Right lobe of liver (tissue), 4 donors: Measurements from ENCODE around the gene BCL2L1.

ENCODE experiments used
- POLR2A ChIP-seq: fragments of 450-650 bp; IDR thresholded peaks from one replicate; pipeline ENCODE4 v1.6.1; 2017; ENCODE audit warnings: antibody characterized with exemption, mild to moderate bottlenecking
- TF ChIP-seq, protein P1 (sequence below), 4 donors: fragments of 200-600 bp in 3 of 4; fragments of 450-650 bp in 1 of 4; IDR thresholded peaks; one replicate each; pipeline versions ENCODE4 v1.5.1 to v1.8.0; 2016 to 2022; ENCODE audit warnings: antibody characterized with exemption in 4 of 4, mild to moderate bottlenecking in 2 of 4
- donor health status: DM: no; HTN: no; CAD: no.
- donor health status: DM: no; HTN: no; CAD: no.
- donor health status: DM: no; HTN: yes; CAD: no.

DNA sequence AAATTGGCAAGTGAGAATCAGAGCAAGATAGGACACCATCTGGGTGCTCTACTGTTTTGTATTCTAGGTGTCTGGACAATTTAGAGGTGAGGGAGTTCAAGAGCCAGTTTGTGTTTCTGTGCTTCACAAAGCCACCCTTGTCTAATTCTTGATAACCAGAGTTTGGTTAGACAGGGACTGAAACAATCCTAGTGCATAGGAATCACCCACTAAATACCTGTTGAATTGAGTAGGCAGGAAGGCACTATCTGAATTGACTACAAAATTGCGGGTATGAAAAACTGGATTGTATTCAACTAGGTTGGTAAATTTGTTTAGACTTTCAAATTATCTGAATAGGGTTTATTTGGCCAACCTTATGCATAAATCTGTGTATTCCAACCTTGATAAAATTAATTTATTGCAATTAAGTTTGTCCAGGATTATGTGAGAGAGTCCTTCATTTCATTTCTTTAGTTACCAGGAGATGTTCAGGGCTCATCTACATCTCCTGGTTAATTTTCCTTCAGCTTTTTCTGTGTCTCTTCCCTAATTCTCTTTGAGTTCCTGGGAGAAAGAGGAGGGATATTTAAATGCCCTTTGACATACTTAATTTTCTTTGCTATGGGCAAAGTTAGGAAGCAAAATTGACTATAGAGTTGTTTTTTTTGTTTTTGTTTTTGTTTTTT lies 18.1 kb upstream of the BCL2L1 start:
- TF ChIP-seq, protein P1, sequence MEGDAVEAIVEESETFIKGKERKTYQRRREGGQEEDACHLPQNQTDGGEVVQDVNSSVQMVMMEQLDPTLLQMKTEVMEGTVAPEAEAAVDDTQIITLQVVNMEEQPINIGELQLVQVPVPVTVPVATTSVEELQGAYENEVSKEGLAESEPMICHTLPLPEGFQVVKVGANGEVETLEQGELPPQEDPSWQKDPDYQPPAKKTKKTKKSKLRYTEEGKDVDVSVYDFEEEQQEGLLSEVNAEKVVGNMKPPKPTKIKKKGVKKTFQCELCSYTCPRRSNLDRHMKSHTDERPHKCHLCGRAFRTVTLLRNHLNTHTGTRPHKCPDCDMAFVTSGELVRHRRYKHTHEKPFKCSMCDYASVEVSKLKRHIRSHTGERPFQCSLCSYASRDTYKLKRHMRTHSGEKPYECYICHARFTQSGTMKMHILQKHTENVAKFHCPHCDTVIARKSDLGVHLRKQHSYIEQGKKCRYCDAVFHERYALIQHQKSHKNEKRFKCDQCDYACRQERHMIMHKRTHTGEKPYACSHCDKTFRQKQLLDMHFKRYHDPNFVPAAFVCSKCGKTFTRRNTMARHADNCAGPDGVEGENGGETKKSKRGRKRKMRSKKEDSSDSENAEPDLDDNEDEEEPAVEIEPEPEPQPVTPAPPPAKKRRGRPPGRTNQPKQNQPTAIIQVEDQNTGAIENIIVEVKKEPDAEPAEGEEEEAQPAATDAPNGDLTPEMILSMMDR (IDR thresholded peaks at IDR 0.05): no peak
- no peak for TF ChIP-seq POLR2A
